ENCODE measurements around the gene POLR2E. TPM values are rescaled to one million over a fixed set of nuclear protein-coding genes. Genes with fewer than 3 reads are reported as not detected.

The POLR2E gene
- polyA plus RNA-seq, 1 donor (not counting 4 experiments of a cell fraction or from before 2014, with no cell fraction given) = 178 TPM

DNA sequence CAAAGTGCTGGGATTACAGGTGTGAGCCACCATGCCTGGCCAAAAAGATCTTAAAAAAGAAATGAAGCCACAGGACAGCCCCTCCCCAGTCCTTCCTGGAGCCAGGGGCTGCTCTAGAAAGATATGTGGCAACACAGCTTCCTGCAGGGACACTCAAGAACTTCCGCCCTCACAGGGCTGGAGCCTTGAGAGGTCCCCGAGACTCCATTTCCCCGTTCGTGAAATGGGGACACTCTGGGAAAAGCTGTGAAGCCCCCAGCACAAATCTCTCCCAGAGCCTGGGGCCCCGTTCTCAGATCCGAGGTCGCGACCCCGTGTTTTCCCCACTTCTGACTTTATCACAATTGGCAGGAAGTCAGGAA is 6.1 kb upstream of the POLR2E start:
- Histone ChIP-seq H3K4me1 (ENCODE audit: control insufficient read depth, extremely low read depth, insufficient read depth, low read length) (peaks cover 36% of the 10 kb centered on the region), H3K9me1 (ENCODE audit: control insufficient read depth, extremely low read depth, insufficient read depth, low read length) (no peaks in the 10 kb centered on the region), H4K20me1 (ENCODE audit: control insufficient read depth, extremely low read depth, insufficient read depth, low read length) (no peaks in the 10 kb centered on the region), H3K36me3 (ENCODE audit: control insufficient read depth in 2 of 2, extremely low read depth in 1 of 2, insufficient read depth in 2 of 2, low read length in 2 of 2) (peaks cover 3% of the 10 kb centered on the region in 2 experiments), H3K4me3 (ENCODE audit: control insufficient read depth in 2 of 3, extremely low read depth in 1 of 3, insufficient read depth in 2 of 3, low read depth in 1 of 3, low read length in 3 of 3) (no peak overlapping the region), H3K9ac (ENCODE audit: control insufficient read depth, extremely low read depth, insufficient read depth, low read length) (peak overlapping the region; percentile 65), H3K9me3 (ENCODE audit: control insufficient read depth, low read depth, low read length) (peaks cover 2% of the 10 kb centered on the region), H3K79me2 (ENCODE audit: control insufficient read depth, insufficient read depth, low read length) (peaks cover 2% of the 10 kb centered on the region), H2AFZ (ENCODE audit: control insufficient read depth, low read length) (no peak overlapping the region), H3K27me3 (ENCODE audit: control insufficient read depth, extremely low read depth, insufficient read depth, low read length) (no peaks in the 10 kb centered on the region), H3K27ac (ENCODE audit: control insufficient read depth, insufficient read depth, low read length) (peak overlapping the region; percentile 91), H3K4me2 (ENCODE audit: control insufficient read depth, extremely low read depth, insufficient read depth, low read depth, low read length) (peak overlapping the region; percentile 66)
- dilution Hi-C loops (cut with MboI; ENCODE audit: extremely low pct_ligation_motif_present, low sequenced_read_pairs) = no loop called here
- TF ChIP-seq EZH2 (IDR thresholded peaks at IDR 0.05; ENCODE audit: low read length) = no peak
- TF ChIP-seq, protein P1, sequence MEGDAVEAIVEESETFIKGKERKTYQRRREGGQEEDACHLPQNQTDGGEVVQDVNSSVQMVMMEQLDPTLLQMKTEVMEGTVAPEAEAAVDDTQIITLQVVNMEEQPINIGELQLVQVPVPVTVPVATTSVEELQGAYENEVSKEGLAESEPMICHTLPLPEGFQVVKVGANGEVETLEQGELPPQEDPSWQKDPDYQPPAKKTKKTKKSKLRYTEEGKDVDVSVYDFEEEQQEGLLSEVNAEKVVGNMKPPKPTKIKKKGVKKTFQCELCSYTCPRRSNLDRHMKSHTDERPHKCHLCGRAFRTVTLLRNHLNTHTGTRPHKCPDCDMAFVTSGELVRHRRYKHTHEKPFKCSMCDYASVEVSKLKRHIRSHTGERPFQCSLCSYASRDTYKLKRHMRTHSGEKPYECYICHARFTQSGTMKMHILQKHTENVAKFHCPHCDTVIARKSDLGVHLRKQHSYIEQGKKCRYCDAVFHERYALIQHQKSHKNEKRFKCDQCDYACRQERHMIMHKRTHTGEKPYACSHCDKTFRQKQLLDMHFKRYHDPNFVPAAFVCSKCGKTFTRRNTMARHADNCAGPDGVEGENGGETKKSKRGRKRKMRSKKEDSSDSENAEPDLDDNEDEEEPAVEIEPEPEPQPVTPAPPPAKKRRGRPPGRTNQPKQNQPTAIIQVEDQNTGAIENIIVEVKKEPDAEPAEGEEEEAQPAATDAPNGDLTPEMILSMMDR (optimal IDR thresholded peaks at IDR 0.05 in 1 of 3, IDR thresholded peaks at IDR 0.05 in 1 of 3, conservative IDR thresholded peaks at IDR 0.05 in 1 of 3; ENCODE audit: extremely low read depth in 1 of 3, insufficient read depth in 2 of 3, low read length in 3 of 3) = no peak
- DNase-seq (ENCODE audit: low read depth, low spot score) = no peak
- no peak for FAIRE-seq

DNA sequence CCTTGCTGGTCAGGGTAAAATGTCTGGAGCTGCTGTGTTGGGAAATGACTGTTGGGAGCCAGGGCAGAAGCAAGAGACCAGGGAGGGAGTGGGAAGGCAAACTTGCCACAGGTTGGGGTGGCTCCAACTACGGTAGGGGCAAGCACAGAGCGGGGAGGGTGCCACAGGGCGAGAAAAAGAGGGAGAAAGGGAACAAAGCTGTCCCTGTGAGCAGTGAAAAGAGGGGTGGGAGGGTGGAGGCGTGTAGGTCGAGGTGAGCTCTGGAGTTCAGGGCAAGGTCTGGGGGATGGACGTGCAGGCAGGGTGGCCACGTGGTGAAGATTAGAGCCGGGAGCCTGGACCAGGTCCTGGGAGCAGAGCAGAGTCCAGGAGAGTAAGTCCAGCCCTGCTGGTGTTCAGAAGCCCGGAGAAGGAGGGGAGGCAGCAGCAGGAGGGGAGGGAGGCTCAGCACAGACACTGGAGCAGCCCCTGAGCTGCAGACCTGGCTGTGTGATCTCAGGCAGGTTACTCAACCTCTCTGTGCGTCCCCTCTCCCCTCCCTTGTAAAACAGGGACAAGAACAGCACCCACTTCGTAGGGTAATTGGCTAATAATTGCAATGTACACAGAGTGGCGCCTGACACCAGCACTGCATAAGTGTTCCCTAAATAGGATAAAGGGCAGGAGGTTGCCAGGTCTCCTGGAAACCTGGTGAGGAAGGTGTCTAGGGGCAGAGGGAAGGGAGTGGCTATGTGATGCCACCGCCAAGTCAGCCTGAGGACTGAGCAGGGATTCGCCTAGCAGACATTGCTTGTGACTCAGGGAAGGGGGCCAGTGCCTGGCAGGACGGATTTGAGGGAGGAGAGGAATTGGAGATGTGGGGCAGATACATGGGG is 3.2 kb upstream of the POLR2E start:
- no peak for DNase-seq (ENCODE audit: low read depth, low spot score)
- Histone ChIP-seq H3K9me3 (ENCODE audit: control insufficient read depth, low read depth, low read length) (peaks cover 2% of the 10 kb centered on the region), H3K4me3 (ENCODE audit: control insufficient read depth in 2 of 3, extremely low read depth in 1 of 3, insufficient read depth in 2 of 3, low read depth in 1 of 3, low read length in 3 of 3) (no peak overlapping the region), H4K20me1 (ENCODE audit: control insufficient read depth, extremely low read depth, insufficient read depth, low read length) (no peaks in the 10 kb centered on the region), H3K27me3 (ENCODE audit: control insufficient read depth, extremely low read depth, insufficient read depth, low read length) (no peaks in the 10 kb centered on the region), H3K4me2 (ENCODE audit: control insufficient read depth, extremely low read depth, insufficient read depth, low read depth, low read length) (no peak overlapping the region), H3K79me2 (ENCODE audit: control insufficient read depth, insufficient read depth, low read length) (peaks cover 17% of the 10 kb centered on the region), H3K36me3 (ENCODE audit: control insufficient read depth in 2 of 2, extremely low read depth in 1 of 2, insufficient read depth in 2 of 2, low read length in 2 of 2) (no peaks in the 10 kb centered on the region), H3K9ac (ENCODE audit: control insufficient read depth, extremely low read depth, insufficient read depth, low read length) (peak overlapping the region; percentile 28), H3K4me1 (ENCODE audit: control insufficient read depth, extremely low read depth, insufficient read depth, low read length) (peaks cover 37% of the 10 kb centered on the region), H3K27ac (ENCODE audit: control insufficient read depth, insufficient read depth, low read length) (peak overlapping the region; percentile 54), H3K9me1 (ENCODE audit: control insufficient read depth, extremely low read depth, insufficient read depth, low read length) (no peaks in the 10 kb centered on the region), H2AFZ (ENCODE audit: control insufficient read depth, low read length) (no peak overlapping the region)
- FAIRE-seq = no peak
- TF ChIP-seq, protein P1 (optimal IDR thresholded peaks at IDR 0.05 in 1 of 3, IDR thresholded peaks at IDR 0.05 in 1 of 3, conservative IDR thresholded peaks at IDR 0.05 in 1 of 3; ENCODE audit: extremely low read depth in 1 of 3, insufficient read depth in 2 of 3, low read length in 3 of 3) = peak in 1 of 3 experiments; percentile 41
- TF ChIP-seq EZH2 (IDR thresholded peaks at IDR 0.05; ENCODE audit: low read length) = no peak
- dilution Hi-C loops (cut with MboI; ENCODE audit: extremely low pct_ligation_motif_present, low sequenced_read_pairs) = no loop called here
